GM23338 (cell line): ENCODE measurements around the gene SHISA9. TPM values are rescaled to one million over a fixed set of nuclear protein-coding genes. Genes with fewer than 3 reads are reported as not detected.

Experiments
- ATAC-seq: fragments of 200-7000 bp; cut with Tn5 transposase; 3 replicates; pipeline ENCODE4 v1.9.1; 2020
- DNase-seq: peaks from one replicate; pipeline ENCODE4 v3.0.0-alpha.2; 2015; ENCODE audit warnings: low spot score
- H2AFZ ChIP-seq: fragments of 200-600 bp; sonication (generic); 2 replicates; pipeline ENCODE4 v1.8.0; 2016; ENCODE audit warnings: antibody characterized with exemption, mild to moderate bottlenecking, moderate library complexity
- H3F3A ChIP-seq: fragments of 200-600 bp; sonication (generic); replicated peaks from 2 replicates; pipeline ENCODE4 v1.8.0; 2017; ENCODE audit warnings: antibody characterized with exemption, mixed run types, low read depth
- H3K27ac ChIP-seq: fragments of 200-600 bp; sonication (generic); 2 replicates; pipeline ENCODE4 v1.6.1; 2016; ENCODE audit warnings: low read depth
- H3K27me3 ChIP-seq: fragments of 200-600 bp; sonication (generic); 2 replicates; pipeline ENCODE4 v1.8.0; 2016; ENCODE audit warnings: mild to moderate bottlenecking, mixed run types, moderate library complexity; ENCODE audit not compliant: insufficient read depth
- H3K36me3 ChIP-seq: fragments of 200-600 bp; sonication (generic); 2 replicates; pipeline ENCODE4 v1.8.0; 2016; ENCODE audit warnings: mild to moderate bottlenecking; ENCODE audit not compliant: insufficient read depth
- H3K4me1 ChIP-seq: fragments of 200-600 bp; sonication (generic); 2 replicates; pipeline ENCODE4 v1.8.0; 2016; ENCODE audit warnings: mild to moderate bottlenecking, moderate library complexity; ENCODE audit not compliant: insufficient read depth
- H3K4me2 ChIP-seq: fragments of 200-600 bp; sonication (generic); 2 replicates; pipeline ENCODE4 v1.7.1; 2017; ENCODE audit warnings: mixed run types
- H3K4me3 ChIP-seq: fragments of 200-600 bp; sonication (generic); 2 replicates; pipeline ENCODE4 v1.6.1; 2016; ENCODE audit warnings: mixed run types
- H3K79me2 ChIP-seq: fragments of 200-600 bp; sonication (generic); replicated peaks from 2 replicates; pipeline ENCODE4 v1.8.0; 2017; ENCODE audit warnings: mild to moderate bottlenecking; ENCODE audit not compliant: insufficient read depth
- H3K9me2 ChIP-seq: fragments of 200-600 bp; sonication (generic); 2 replicates; pipeline ENCODE4 v1.8.0; 2017; ENCODE audit not compliant: insufficient read depth
- H4K20me1 ChIP-seq: fragments of 200-600 bp; sonication (generic); replicated peaks from 2 replicates; pipeline ENCODE4 v1.8.0; 2017; ENCODE audit warnings: mild to moderate bottlenecking; ENCODE audit not compliant: insufficient read depth
- H3K27ac Mint-ChIP-seq: 2 replicates; pipeline ENCODE4 v1.8.0; 2020; ENCODE audit warnings: inconsistent platforms, mild to moderate bottlenecking, moderate library complexity, mixed read lengths
- H3K27me3 Mint-ChIP-seq: 3 replicates; pipeline ENCODE4 v1.8.0; 2022; ENCODE audit warnings: low read depth, mild to moderate bottlenecking, moderate library complexity, mixed read lengths, inconsistent platforms; ENCODE audit not compliant: insufficient read depth, poor library complexity
- H3K36me3 Mint-ChIP-seq: 3 replicates; pipeline ENCODE4 v1.8.0; 2021; ENCODE audit warnings: low read depth, mild to moderate bottlenecking, inconsistent platforms, moderate library complexity, mixed read lengths
- H3K4me1 Mint-ChIP-seq: 3 replicates; pipeline ENCODE4 v1.8.0; 2020; ENCODE audit warnings: mild to moderate bottlenecking, inconsistent platforms, mixed read lengths
- H3K4me3 Mint-ChIP-seq: 3 replicates; pipeline ENCODE4 v1.8.0; 2021; ENCODE audit warnings: moderate library complexity, mild to moderate bottlenecking, inconsistent platforms, mixed read lengths
- H3K9me3 Mint-ChIP-seq: 3 replicates; pipeline ENCODE4 v1.8.0; 2020; ENCODE audit warnings: moderate library complexity, mild to moderate bottlenecking, inconsistent platforms, mixed read lengths
- CREB1 ChIP-seq: fragments of 250-450 bp; sonication (Bioruptor Pico); IDR thresholded peaks from 2 replicates; pipeline ENCODE4 v1.5.0; 2020; ENCODE audit warnings: low read depth, mild to moderate bottlenecking, moderate library complexity
- CTCF ChIP-seq, 2 experiments: fragments of 200-600 bp in 1 of 2; sonication (generic) in 1 of 2; conservative IDR thresholded peaks; 2 replicates each; pipeline versions ENCODE4 v1.5.1 to v1.6.1; 2016 to 2017; ENCODE audit warnings: antibody characterized with exemption in 2 of 2, low read depth in 2 of 2, mild to moderate bottlenecking in 2 of 2, moderate library complexity in 1 of 2
- ETS1 ChIP-seq: IDR thresholded peaks from 2 replicates; pipeline ENCODE4 v1.6.1; 2016; ENCODE audit warnings: antibody characterized with exemption
- EZH2 ChIP-seq: fragments of 200-600 bp; sonication (generic); IDR thresholded peaks from one replicate; pipeline ENCODE4 v1.8.0; 2017; ENCODE audit warnings: antibody characterized with exemption, mild to moderate bottlenecking, low read depth; ENCODE audit not compliant: unreplicated experiment
- EZH2phosphoT487 ChIP-seq: fragments of 200-600 bp; sonication (generic); IDR thresholded peaks from one replicate; pipeline ENCODE4 v1.8.1; 2018; ENCODE audit warnings: antibody characterized with exemption; ENCODE audit not compliant: unreplicated experiment
- JUNB ChIP-seq: IDR thresholded peaks from one replicate; pipeline ENCODE4 v1.6.1; 2016; ENCODE audit warnings: antibody characterized with exemption; ENCODE audit not compliant: unreplicated experiment
- NANOG ChIP-seq: IDR thresholded peaks from 2 replicates; pipeline ENCODE4 v1.6.1; 2016; ENCODE audit warnings: antibody characterized with exemption, borderline replicate concordance
- POLR2AphosphoS5 ChIP-seq: IDR thresholded peaks from 2 replicates; pipeline ENCODE4 v1.6.1; 2016; ENCODE audit warnings: antibody characterized with exemption, low read depth
- REST ChIP-seq: IDR thresholded peaks from one replicate; pipeline ENCODE4 v1.6.1; 2018; ENCODE audit warnings: antibody characterized with exemption; ENCODE audit not compliant: unreplicated experiment
- STAT1 ChIP-seq: IDR thresholded peaks from one replicate; pipeline ENCODE4 v1.6.1; 2016; ENCODE audit warnings: antibody characterized with exemption; ENCODE audit not compliant: unreplicated experiment
- ZNF114 ChIP-seq: fragments of 250-450 bp; sonication (Bioruptor Pico); IDR thresholded peaks from 2 replicates; pipeline ENCODE4 v1.5.0; 2020; ENCODE audit warnings: mild to moderate bottlenecking, moderate library complexity
- ZNF331 ChIP-seq: fragments of 250-450 bp; sonication (Bioruptor Pico); IDR thresholded peaks from 2 replicates; pipeline ENCODE4 v1.5.0; 2020; ENCODE audit warnings: low read depth, mild to moderate bottlenecking, moderate library complexity
- ZNF462 ChIP-seq: fragments of 250-450 bp; sonication (Bioruptor Pico); IDR thresholded peaks from 2 replicates; pipeline ENCODE4 v1.5.0; 2020; ENCODE audit warnings: mild to moderate bottlenecking, moderate library complexity
- polyA plus RNA-seq: library from polyadenylated mRNA; unstranded; fragments of >200 nt; fragmentation: Nextera tagmentation; extraction: Ambion mirVana; gene quantifications from 2 replicates; pipeline ENCODE4 v1.2.1, GENCODE V29; 2016
- total RNA-seq: library from RNA; depleted of rRNA; stranded (reverse); fragments of >200 nt; shearing (Covaris generic); gene quantifications from 2 replicates; pipeline ENCODE4 v1.2.3, GENCODE V29; 2014

Gene SHISA9
- total and polyA plus RNA-seq, 2 experiments from 2014 or later, result 10.4 to 45.6 TPM

- Mint-ChIP-seq H3K27ac (no peak overlapping the region), H3K9me3 (peaks cover 14% of the 10 kb centered on the region), H3K4me1 (peaks cover 19% of the 10 kb centered on the region), H3K4me3 (no peak overlapping the region), H3K27me3 (peaks cover 2% of the 10 kb centered on the region), H3K36me3 (peaks cover 14% of the 10 kb centered on the region; the same call in 2 of the 3 replicates)
- no peak overlapping the region for H3K4me3 ChIP-seq
- no peaks in the 10 kb centered on the region for H3F3A ChIP-seq
- H3K4me2 ChIP-seq, result no peak overlapping the region
- no peak overlapping the region for H3K27ac ChIP-seq
- TF ChIP-seq EZH2 (no peak), ZNF331 (no peak), NANOG (no peak), POLR2AphosphoS5 (no peak), REST (no peak), ZNF462 (no peak), STAT1 (no peak), CREB1 (CRISPR knock-in tag) (no peak), ZNF114 (CRISPR knock-in tag) (no peak), CTCF (conservative IDR thresholded peaks at IDR 0.05; ENCODE audit: low read depth in 2 of 2) (no peak), JUNB (no peak), EZH2phosphoT487 (no peak), ETS1 (no peak)
- peaks cover 31% of the 10 kb centered on the region for H3K79me2 ChIP-seq
- H3K4me1 ChIP-seq, result peaks cover 9% of the 10 kb centered on the region; the same call in 1 of the 2 replicates
- no peaks in the 10 kb centered on the region for H4K20me1 ChIP-seq
- H3K27me3 ChIP-seq, result no peaks in the 10 kb centered on the region
- no peaks in the 10 kb centered on the region for H3K36me3 ChIP-seq
- DNase-seq (no peak), ATAC-seq (no peak)
- H2AFZ ChIP-seq, result no peak overlapping the region
- H3K9me2 ChIP-seq, result peaks cover 8% of the 10 kb centered on the region
Observed at GRCh38 chr16:13103831-13104530, 202.6 kb downstream of the SHISA9 start.
